GM21825 (cell line): ENCODE measurements around the gene PDE11A.

Experiments
- ATAC-seq: cut with Tn5 transposase; IDR thresholded peaks from one replicate; pipeline ENCODE4 v1.9.1; 2021; ENCODE audit warnings: mild to moderate bottlenecking, moderate library complexity; ENCODE audit not compliant: unreplicated experiment

Gene PDE11A

GRCh38 chr2:177585234-177585863 is 487.2 kb downstream of the PDE11A start:
- no peak for ATAC-seq

- ATAC-seq = no peak
Observed at GRCh38 chr2:177584030-177584692, 488.4 kb downstream of the PDE11A start.

GRCh38 chr2:177582000-177582399 is 490.6 kb downstream of the PDE11A start:
- ATAC-seq = no peak

- no peak for ATAC-seq
Observed at GRCh38 chr2:177579486-177580036, 493.0 kb downstream of the PDE11A start.

- ATAC-seq = no peak
Observed at GRCh38 chr2:177578454-177578853, 494.1 kb downstream of the PDE11A start.

GRCh38 chr2:177577075-177577474 is 495.5 kb downstream of the PDE11A start:
- no peak for ATAC-seq

GRCh38 chr2:177575358-177575757 is 497.2 kb downstream of the PDE11A start:
- ATAC-seq = no peak

- ATAC-seq = no peak
Observed at GRCh38 chr2:177574356-177574755, 498.2 kb downstream of the PDE11A start.
